OCI-LY3 (cell line): ENCODE measurements around the gene PTPRN2.
"Not testable (repeated sequence)": the region's sequence is repeated elsewhere in the genome, so short reads cannot be mapped to it uniquely, and the experiment has no call there.

Experiments used
- H2AFZ ChIP-seq: fragments of 200-600, 300-600 bp; shearing (Covaris generic); 2 replicates; pipeline ENCODE4 v1.6.0; 2014; ENCODE audit warnings: antibody characterized with exemption, low read depth, low read length
- H3K27ac ChIP-seq: fragments of 200-600, 300-600 bp; sonication (generic); 2 replicates; pipeline ENCODE4 v1.5.1; 2014; ENCODE audit warnings: mild to moderate bottlenecking, low read length, moderate library complexity, mixed read lengths
- H3K27me3 ChIP-seq: fragments of 200-600, 300-600 bp; sonication (generic); 2 replicates; pipeline ENCODE4 v1.6.1; 2014; ENCODE audit warnings: low read depth, low read length, mixed read lengths
- H3K36me3 ChIP-seq: fragments of 200-600, 300-600 bp; sonication (generic); replicated peaks from 2 replicates; pipeline ENCODE3; 2014; ENCODE audit warnings: low read depth, low read length, mixed read lengths
- H3K4me1 ChIP-seq: fragments of 300-600, 200-600 bp; sonication (generic); 2 replicates; pipeline ENCODE4 v1.6.1; 2014; ENCODE audit warnings: low read length, mixed read lengths
- H3K4me2 ChIP-seq: fragments of 200-600, 300-600 bp; sonication (generic); 2 replicates; pipeline ENCODE4 v1.6.1; 2014; ENCODE audit warnings: low read length, mixed read lengths
- H3K4me3 ChIP-seq: fragments of 300-600, 200-600 bp; sonication (generic); 2 replicates; pipeline ENCODE4 v1.5.1; 2014; ENCODE audit warnings: antibody characterized with exemption, mild to moderate bottlenecking, low read length, moderate library complexity
- H3K79me2 ChIP-seq: fragments of 300-600, 200-600 bp; shearing (Covaris generic); 2 replicates; pipeline ENCODE4 v1.6.1; 2014; ENCODE audit warnings: mild to moderate bottlenecking, low read length, mixed read lengths
- H3K9ac ChIP-seq: fragments of 300-600, 200-600 bp; shearing (Covaris generic); 2 replicates; pipeline ENCODE4 v1.6.0; 2014; ENCODE audit warnings: mild to moderate bottlenecking, low read length, moderate library complexity
- H3K9me3 ChIP-seq: fragments of 200-600, 300-600 bp; shearing (Covaris generic); 2 replicates; pipeline ENCODE4 v1.6.1; 2014; ENCODE audit warnings: low read length, mixed read lengths; ENCODE audit not compliant: insufficient read depth
- H4K20me1 ChIP-seq: fragments of 200-600, 300-600 bp; sonication (generic); 2 replicates; pipeline ENCODE4 v1.6.1; 2016; ENCODE audit warnings: low read length, mixed read lengths; ENCODE audit not compliant: insufficient read depth
- CTCF ChIP-seq: fragments of 200-600, 300-600 bp; sonication (generic); IDR thresholded peaks from 2 replicates; pipeline ENCODE4 v1.5.1; 2014; ENCODE audit warnings: antibody characterized with exemption, low read length, low read depth
- EZH2phosphoT487 ChIP-seq: fragments of 200-600 bp; shearing (Covaris generic); IDR thresholded peaks from 2 replicates; pipeline ENCODE4 v1.6.1; 2018; ENCODE audit warnings: antibody characterized with exemption, mixed run types, low read depth

PTPRN2 gene

GRCh38 chr7:157916946-157917640 lies 670.5 kb downstream of the PTPRN2 start:
- no peak overlapping the region for H3K9ac ChIP-seq
- H4K20me1 ChIP-seq: no peaks in the 10 kb centered on the region
- H3K27ac ChIP-seq: no peak overlapping the region
- no peaks in the 10 kb centered on the region for H3K36me3 ChIP-seq
- no peaks in the 10 kb centered on the region; the same call in 1 of the 2 replicates for H3K9me3 ChIP-seq
- H2AFZ ChIP-seq: no peak overlapping the region
- no peaks in the 10 kb centered on the region for H3K79me2 ChIP-seq
- H3K4me3 ChIP-seq: no peak overlapping the region
- TF ChIP-seq EZH2phosphoT487 (no peak), CTCF (no peak)
- no peak overlapping the region for H3K4me2 ChIP-seq
- H3K4me1 ChIP-seq: no peaks in the 10 kb centered on the region
- no peaks in the 10 kb centered on the region for H3K27me3 ChIP-seq

- Histone ChIP-seq H4K20me1 (no peaks in the 10 kb centered on the region), H3K9me3 (0 out of 2 replicates have a peak, but pooled peaks cover 3% of the 10 kb centered on the region), H3K4me2 (no peak overlapping the region), H2AFZ (no peak overlapping the region), H3K79me2 (no peaks in the 10 kb centered on the region), H3K27ac (no peak overlapping the region), H3K36me3 (no peaks in the 10 kb centered on the region), H3K4me3 (no peak overlapping the region), H3K9ac (no peak overlapping the region), H3K4me1 (no peaks in the 10 kb centered on the region), H3K27me3 (no peaks in the 10 kb centered on the region)
- TF ChIP-seq CTCF (no peak), EZH2phosphoT487 (no peak)
These were observed 677.2 kb downstream of the PTPRN2 start for GRCh38 chr7:157910446-157910845.

GRCh38 chr7:157910045-157910444 lies 677.6 kb downstream of the PTPRN2 start:
- H3K79me2 ChIP-seq, H2AFZ ChIP-seq, H3K27ac ChIP-seq, H4K20me1 ChIP-seq, H3K36me3 ChIP-seq, H3K27me3 ChIP-seq, H3K4me3 ChIP-seq, H3K9me3 ChIP-seq, H3K4me1 ChIP-seq, H3K9ac ChIP-seq, H3K4me2 ChIP-seq: not testable (repeated sequence)

GRCh38 chr7:157909370-157909769 lies 678.3 kb downstream of the PTPRN2 start:
- no peak overlapping the region for H3K4me2 ChIP-seq
- H3K4me1 ChIP-seq: no peaks in the 10 kb centered on the region
- no peaks in the 10 kb centered on the region for H4K20me1 ChIP-seq
- H3K36me3 ChIP-seq: no peaks in the 10 kb centered on the region
- no peak overlapping the region for H3K4me3 ChIP-seq
- no peak for TF ChIP-seq CTCF
- TF ChIP-seq EZH2phosphoT487: no peak
- peaks cover 8% of the 10 kb centered on the region; the same call in 1 of the 2 replicates for H3K9me3 ChIP-seq
- H2AFZ ChIP-seq: no peak overlapping the region
- H3K79me2 ChIP-seq: no peaks in the 10 kb centered on the region
- no peaks in the 10 kb centered on the region for H3K27me3 ChIP-seq
- no peak overlapping the region for H3K27ac ChIP-seq
- no peak overlapping the region for H3K9ac ChIP-seq
